ENCODE results near the gene PON2.

DNA sequence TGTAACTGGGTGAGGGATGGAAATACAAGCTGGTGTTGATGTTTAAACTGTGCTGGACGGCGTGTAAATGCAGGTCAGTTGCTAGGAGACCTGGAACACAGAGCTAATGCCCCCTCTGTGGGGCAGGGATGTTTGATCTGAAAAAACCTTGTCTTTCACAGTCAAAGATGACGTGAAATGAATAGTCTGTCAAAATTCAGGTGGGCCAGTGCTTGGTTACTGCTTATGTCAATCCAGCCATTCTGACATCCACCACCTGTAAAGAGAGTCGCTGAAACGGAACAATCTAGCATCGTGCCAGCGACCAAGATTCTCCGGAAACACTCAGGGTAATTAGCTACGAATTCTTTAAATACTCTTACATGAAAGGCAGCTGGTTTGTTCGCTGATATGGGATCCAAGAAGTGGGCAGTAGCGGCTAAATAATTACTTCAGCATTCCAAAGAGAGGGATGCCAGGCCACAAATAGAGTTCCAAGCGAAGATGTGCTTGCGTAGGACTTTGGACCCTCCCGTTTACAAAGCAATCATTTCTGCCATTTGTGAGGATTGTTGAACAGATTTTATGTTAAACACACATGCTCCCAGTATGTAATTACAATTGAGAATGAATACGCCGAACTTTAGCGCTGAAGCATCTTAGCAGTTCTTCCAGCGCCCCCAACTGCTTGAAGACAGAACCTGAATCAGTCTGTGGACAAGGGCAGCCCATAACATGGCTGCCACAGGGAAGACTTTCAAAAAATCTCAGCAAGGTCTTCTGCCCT, 43.6 kb upstream of the PON2 start:
- TF ChIP-seq, protein P1, sequence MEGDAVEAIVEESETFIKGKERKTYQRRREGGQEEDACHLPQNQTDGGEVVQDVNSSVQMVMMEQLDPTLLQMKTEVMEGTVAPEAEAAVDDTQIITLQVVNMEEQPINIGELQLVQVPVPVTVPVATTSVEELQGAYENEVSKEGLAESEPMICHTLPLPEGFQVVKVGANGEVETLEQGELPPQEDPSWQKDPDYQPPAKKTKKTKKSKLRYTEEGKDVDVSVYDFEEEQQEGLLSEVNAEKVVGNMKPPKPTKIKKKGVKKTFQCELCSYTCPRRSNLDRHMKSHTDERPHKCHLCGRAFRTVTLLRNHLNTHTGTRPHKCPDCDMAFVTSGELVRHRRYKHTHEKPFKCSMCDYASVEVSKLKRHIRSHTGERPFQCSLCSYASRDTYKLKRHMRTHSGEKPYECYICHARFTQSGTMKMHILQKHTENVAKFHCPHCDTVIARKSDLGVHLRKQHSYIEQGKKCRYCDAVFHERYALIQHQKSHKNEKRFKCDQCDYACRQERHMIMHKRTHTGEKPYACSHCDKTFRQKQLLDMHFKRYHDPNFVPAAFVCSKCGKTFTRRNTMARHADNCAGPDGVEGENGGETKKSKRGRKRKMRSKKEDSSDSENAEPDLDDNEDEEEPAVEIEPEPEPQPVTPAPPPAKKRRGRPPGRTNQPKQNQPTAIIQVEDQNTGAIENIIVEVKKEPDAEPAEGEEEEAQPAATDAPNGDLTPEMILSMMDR (conservative IDR thresholded peaks at IDR 0.05 in 1 of 2, IDR thresholded peaks at IDR 0.05 in 1 of 2; ENCODE audit: low read depth in 1 of 2, low read length in 2 of 2): peak; percentile 52 to 56
- no peak for TF ChIP-seq EZH2 (IDR thresholded peaks at IDR 0.05; ENCODE audit: low read length, missing control alignments)
